ENCODE measurements around the gene TRIM66. TPM values are rescaled to one million over a fixed set of nuclear protein-coding genes. Genes with fewer than 3 reads are reported as not detected.

TRIM66 gene
- total and polyA plus RNA-seq, 9 of the 15 experiments (the other 6 are each of a cell fraction or from before 2014, with no cell fraction given) = 1.1 to 7.3 (median 4.9) TPM

GRCh38 chr11:8597182-8597581 lies 85.3 kb downstream of the TRIM66 start:
- Histone ChIP-seq H3K27me3 (ENCODE audit: control insufficient read depth in 2 of 2, insufficient read depth in 2 of 2, low read length in 2 of 2) (peaks cover 19 to 30% of the 10 kb centered on the region in 2 experiments), H2AFZ (ENCODE audit: low read depth, low read length) (no peak overlapping the region), H3K79me2 (ENCODE audit: control insufficient read depth, insufficient read depth, low read length) (no peaks in the 10 kb centered on the region), H4K20me1 (replicated peaks; ENCODE audit: control insufficient read depth, insufficient read depth, low read length) (no peaks in the 10 kb centered on the region), H3K4me2 (ENCODE audit: insufficient read depth, low read length) (no peak overlapping the region), H3K9ac (ENCODE audit: insufficient read depth in 1 of 2, low read depth in 2 of 2, low read length in 2 of 2) (no peak overlapping the region), H3K36me3 (ENCODE audit: control insufficient read depth, insufficient read depth, low read length) (no peaks in the 10 kb centered on the region), H3K27ac (ENCODE audit: extremely low read depth, low read depth, low read length) (no peak overlapping the region), H3K4me1 (replicated peaks in 1 of 2; ENCODE audit: control insufficient read depth in 2 of 2, insufficient read depth in 2 of 2, low read length in 2 of 2) (peaks cover 0 to 7% of the 10 kb centered on the region in 2 experiments; a peak in 2 of 5 replicates), H3K9me1 (ENCODE audit: control insufficient read depth, insufficient read depth, low read length) (no peaks in the 10 kb centered on the region), H3K4me3 (no peak overlapping the region), H3K9me3 (replicated peaks; ENCODE audit: control insufficient read depth, insufficient read depth, low read depth, low read length) (no peaks in the 10 kb centered on the region)
- TF ChIP-seq NFE2 (IDR thresholded peaks at IDR 0.05; ENCODE audit: low read depth) (no peak), PYGO2 (tag; IDR thresholded peaks at IDR 0.05) (no peak), GATAD2B (IDR thresholded peaks at IDR 0.05; ENCODE audit: borderline replicate concordance) (no peak), ILK (tag; IDR thresholded peaks at IDR 0.05; ENCODE audit: borderline replicate concordance, low read depth) (no peak), CEBPG (CRISPR knock-in tag; IDR thresholded peaks at IDR 0.05) (no peak), CEBPG (tag; conservative IDR thresholded peaks at IDR 0.05 in 1 of 2, IDR thresholded peaks at IDR 0.05 in 1 of 2) (peak; percentile 10 to 62; a peak in 2 of 4 replicates), SP1 (CRISPR knock-in tag; IDR thresholded peaks at IDR 0.05) (no peak), DLX4 (CRISPR knock-in tag; IDR thresholded peaks at IDR 0.05) (no peak), PHF8 (IDR thresholded peaks at IDR 0.05; ENCODE audit: borderline replicate concordance, low read length) (no peak), CTCFL (IDR thresholded peaks at IDR 0.05; ENCODE audit: borderline replicate concordance, insufficient read depth, low read depth, low read length, poor library complexity, severe bottlenecking) (no peak), RFX1 (IDR thresholded peaks at IDR 0.05) (0 out of 2 replicates have a peak, but pooled peaks have one; percentile 7), CEBPB (tag; IDR thresholded peaks at IDR 0.05) (peak; percentile 50), RBM25 (IDR thresholded peaks at IDR 0.05; ENCODE audit: low read depth, low read length, severe bottlenecking) (no peak), CREB3L1 (IDR thresholded peaks at IDR 0.05; ENCODE audit: borderline replicate concordance, low read depth) (no peak), ZNF212 (CRISPR knock-in tag; IDR thresholded peaks at IDR 0.05) (no peak), RBFOX2 (IDR thresholded peaks at IDR 0.05; ENCODE audit: low read depth, low read length) (no peak), CHAMP1 (IDR thresholded peaks at IDR 0.05) (no peak)
- in situ Hi-C loops (cut with MboI) = no loop called here
- ATAC-seq (no peak), FAIRE-seq (no peak), DNase-seq (ENCODE audit: extremely low read depth in 1 of 4, low spot score in 3 of 4) (no peak)
- ChIA-PET CTCF (ENCODE audit: low intra/inter-chr PET ratio) (no interaction called here), POLR2A (interaction anchor here (0.8 kb wide), 1 partner anchor 415 kb away, joined by 3 read pairs; no protein-coding TSS in a partner anchor)
- 1% methylated on average over 3 of the region's 3 CpGs for WGBS (ENCODE audit: insufficient coverage, low coverage, missing lambda C conversion rate)
- intact Hi-C loops (cut with micrococcal nuclease) = no loop called here
- BruUV-seq (replicated peaks) = no TSS peak

All from K562 (cell line).